Activated naive CD4-positive, alpha-beta T cell treated with anti-CD3 and anti-CD28 coated beads for 36 hours (primary cell): ENCODE results near the gene ZFYVE28. TPM values are rescaled to one million over a fixed set of nuclear protein-coding genes. Genes with fewer than 3 reads are reported as not detected.

Experiments
- CTCF ChIA-PET: fragments of 350-600 bp; sonication (Branson Sonifier 250); formaldehyde crosslinking; loops from one replicate; lab custom pipeline; 2021; ENCODE audit warnings: antibody characterized with exemption; lab: Charles Lee
- DNase-seq: peaks from one replicate; pipeline ENCODE4 v3.0.0-alpha.2; 2020
- H3K27ac Mint-ChIP-seq: one replicate; pipeline ENCODE4 v1.8.0; 2021; ENCODE audit warnings: mild to moderate bottlenecking, mixed read lengths
- H3K27me3 Mint-ChIP-seq: one replicate; pipeline ENCODE4 v1.8.0; 2021; ENCODE audit warnings: low read depth, mixed read lengths
- H3K36me3 Mint-ChIP-seq: one replicate; pipeline ENCODE4 v1.8.0; 2021; ENCODE audit warnings: low read depth, mixed read lengths
- H3K4me1 Mint-ChIP-seq: one replicate; pipeline ENCODE4 v1.8.0; 2021; ENCODE audit warnings: low read depth, mixed read lengths
- H3K4me3 Mint-ChIP-seq: one replicate; pipeline ENCODE4 v1.8.0; 2021; ENCODE audit warnings: mild to moderate bottlenecking, moderate library complexity, mixed read lengths
- H3K9me3 Mint-ChIP-seq: one replicate; pipeline ENCODE4 v1.8.0; 2021; ENCODE audit warnings: mixed read lengths
- intact Hi-C: fragments of 100-400 bp; cut with micrococcal nuclease; formaldehyde crosslinking; loops from one replicate; pipeline ENCODE4 v1.15.1; 2023
- total RNA-seq, 2 experiments: library from RNA; stranded (reverse); gene quantifications; one replicate each; pipeline ENCODE4 v1.2.3, GENCODE V29; 2021

Gene ZFYVE28
- total RNA-seq, 2 experiments from 2014 or later: 5.3 to 6.2 TPM

GRCh38 chr4:2363951-2364653 is 54.3 kb downstream of the ZFYVE28 start:
- H3K4me3 Mint-ChIP-seq: peak overlapping the region; percentile 70
- no peak for DNase-seq
- peaks cover 5% of the 10 kb centered on the region for H3K9me3 Mint-ChIP-seq
- H3K36me3 Mint-ChIP-seq: no peaks in the 10 kb centered on the region
- CTCF ChIA-PET: interaction anchor here (0.5 kb wide), 1 partner anchor 329 kb away, joined by 4 read pairs; no protein-coding TSS in a partner anchor
- intact Hi-C loops: loop anchor here (2.0 to 5.0 kb wide), 3 partner anchors 49 to 122 kb away; partner anchors contain the start of genes HAUS3 and POLN
- H3K27me3 Mint-ChIP-seq: no peaks in the 10 kb centered on the region
- peak overlapping the region; percentile 24 for H3K27ac Mint-ChIP-seq
- peaks cover 9% of the 10 kb centered on the region for H3K4me1 Mint-ChIP-seq

DNA sequence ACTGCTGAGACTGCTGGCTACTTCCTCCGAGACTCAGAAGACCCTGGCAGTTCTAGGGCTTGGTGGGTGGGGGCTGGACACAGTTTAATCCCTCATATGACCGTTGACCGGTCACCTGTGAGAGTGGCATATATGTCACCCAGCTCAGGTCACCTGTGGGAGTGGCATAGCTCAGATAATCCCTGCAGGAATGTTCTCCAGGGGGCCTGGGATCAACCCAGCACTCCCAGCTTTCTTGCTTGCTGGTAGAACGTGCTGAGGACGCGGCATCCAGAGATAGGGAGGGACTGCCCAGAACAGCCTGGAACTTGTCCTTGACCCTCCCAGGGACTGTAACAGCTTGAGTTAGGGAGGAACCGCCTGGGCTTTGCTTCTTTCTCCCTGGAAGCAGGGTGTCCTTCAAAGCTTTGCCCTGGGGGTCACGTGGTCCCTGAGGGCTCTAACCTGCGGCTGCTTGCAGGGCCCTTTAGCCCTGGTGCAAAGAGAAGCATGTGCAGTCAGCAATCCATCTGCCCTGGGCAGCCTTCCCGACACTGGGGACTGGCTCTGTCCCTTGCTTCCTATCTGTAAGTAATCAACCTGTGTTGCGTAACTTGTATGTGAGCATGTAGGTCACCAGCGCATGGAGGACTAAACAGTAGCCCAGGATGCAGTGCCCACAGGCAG is 55.3 kb downstream of the ZFYVE28 start:
- DNase-seq: no peak
- intact Hi-C loops: loop anchor here (5.0 kb wide), 2 partner anchors 81 to 121 kb away; partner anchors contain the start of genes HAUS3 and POLN
- H3K27ac Mint-ChIP-seq: no peak overlapping the region

DNA sequence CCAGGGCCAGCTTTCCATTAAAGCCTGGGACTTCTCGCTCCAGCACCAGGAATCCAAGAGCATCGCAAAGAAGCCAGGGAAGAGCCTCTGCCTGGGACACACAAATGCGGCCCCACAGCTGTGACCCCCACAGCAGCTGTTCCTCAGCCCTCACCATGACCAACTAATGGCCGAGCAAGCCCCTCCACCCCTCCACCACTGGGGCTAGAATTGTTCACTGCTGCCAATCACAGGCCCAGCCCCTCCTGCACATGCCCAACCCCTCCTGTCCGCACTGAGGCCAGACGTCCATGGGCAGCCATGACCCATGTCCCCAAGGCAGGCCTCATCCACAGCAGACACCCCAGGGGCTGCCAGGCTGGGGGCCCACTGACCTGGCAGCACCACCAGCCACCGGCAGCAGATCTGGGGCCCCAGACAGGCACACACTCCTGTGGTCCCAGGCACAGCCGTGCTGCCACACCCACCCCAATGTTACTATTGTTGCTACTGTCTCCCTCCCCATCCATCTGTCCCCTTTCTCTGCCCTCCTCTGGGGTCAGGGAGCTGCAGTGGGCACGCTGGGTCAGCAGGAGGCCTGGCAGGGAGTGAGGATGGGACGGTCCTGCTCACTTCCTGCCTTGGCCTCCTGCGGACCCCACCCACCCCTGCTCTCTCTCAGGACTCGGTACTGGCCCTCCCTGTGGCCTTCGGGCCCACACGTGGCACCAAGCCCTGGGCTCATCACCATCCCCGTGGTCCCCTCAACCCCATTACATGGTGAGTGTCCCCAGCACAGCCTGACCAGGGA is 56.0 kb downstream of the ZFYVE28 start:
- Mint-ChIP-seq H3K9me3 (no peaks in the 10 kb centered on the region), H3K27ac (no peak overlapping the region), H3K36me3 (no peaks in the 10 kb centered on the region), H3K4me3 (no peak overlapping the region), H3K27me3 (no peaks in the 10 kb centered on the region), H3K4me1 (peaks cover 9% of the 10 kb centered on the region)
- DNase-seq: no peak
- intact Hi-C loops: loop anchor here (5.0 kb wide), 2 partner anchors 80 to 120 kb away; partner anchors contain the start of genes HAUS3 and POLN
- CTCF ChIA-PET: no interaction called here

More for the DNA sequence above, 55.3 kb downstream of the ZFYVE28 start:
- Mint-ChIP-seq H3K9me3 (no peaks in the 10 kb centered on the region), H3K36me3 (no peaks in the 10 kb centered on the region), H3K27me3 (no peaks in the 10 kb centered on the region), H3K4me1 (peaks cover 9% of the 10 kb centered on the region), H3K4me3 (no peak overlapping the region)
- CTCF ChIA-PET: no interaction called here

DNA sequence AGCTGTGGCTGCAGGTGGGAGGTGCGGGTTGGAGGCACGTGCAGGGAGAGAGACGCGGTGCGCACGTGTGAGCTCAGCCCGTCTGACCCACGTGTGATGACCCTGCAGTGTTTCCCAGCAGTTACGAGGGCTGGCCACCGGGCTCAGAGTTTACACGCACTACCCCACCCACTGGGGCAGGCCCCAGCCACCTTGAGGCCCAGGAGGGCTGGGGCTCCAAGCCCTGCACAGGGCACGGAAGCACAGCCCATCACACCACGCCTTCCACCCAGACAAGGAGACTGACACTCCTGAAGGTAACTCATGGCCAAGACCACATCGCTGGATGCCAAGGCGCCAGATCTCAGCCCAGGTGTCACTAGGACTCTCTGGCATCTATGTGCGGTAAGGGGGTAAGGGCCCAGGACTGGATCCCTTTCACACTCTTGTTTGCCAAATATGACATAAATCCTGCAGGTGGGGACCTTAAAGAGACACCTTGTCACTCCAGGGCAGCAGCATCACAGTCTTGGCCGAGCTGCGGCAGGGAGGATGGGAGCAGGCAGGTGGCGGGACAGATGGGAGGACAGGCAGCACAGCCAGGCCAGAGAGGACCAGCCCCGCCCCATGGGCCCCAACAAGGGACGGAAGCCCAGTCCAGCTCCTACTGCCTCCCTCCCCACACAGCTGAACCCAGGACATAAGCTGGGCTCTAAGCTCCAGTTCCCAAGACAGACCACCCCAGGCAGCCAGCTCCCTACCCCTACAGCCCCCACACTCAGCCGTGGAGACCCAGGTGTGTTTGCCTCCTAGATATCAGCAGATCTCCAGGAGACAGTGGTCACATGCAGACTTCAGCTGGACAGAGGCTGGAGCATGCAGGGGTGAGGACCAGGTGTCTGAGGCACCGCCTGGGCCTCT is 56.8 kb downstream of the ZFYVE28 start:
- DNase-seq: no peak
- CTCF ChIA-PET: no interaction called here
- Mint-ChIP-seq H3K4me3 (no peak overlapping the region), H3K9me3 (no peaks in the 10 kb centered on the region), H3K36me3 (no peaks in the 10 kb centered on the region), H3K4me1 (peaks cover 9% of the 10 kb centered on the region), H3K27me3 (no peaks in the 10 kb centered on the region), H3K27ac (no peak overlapping the region)
- intact Hi-C loops: loop anchor here (5.0 kb wide), 2 partner anchors 79 to 119 kb away; partner anchors contain the start of genes HAUS3 and POLN

GRCh38 chr4:2360396-2360730 is 58.1 kb downstream of the ZFYVE28 start:
- Mint-ChIP-seq H3K27me3 (no peaks in the 10 kb centered on the region), H3K4me3 (no peak overlapping the region), H3K4me1 (peaks cover 7% of the 10 kb centered on the region), H3K9me3 (no peaks in the 10 kb centered on the region), H3K36me3 (no peaks in the 10 kb centered on the region), H3K27ac (no peak overlapping the region)
- CTCF ChIA-PET: no interaction called here
- DNase-seq: no peak
- intact Hi-C loops: loop anchor here (5.0 kb wide), 2 partner anchors 78 to 118 kb away; partner anchors contain the start of genes HAUS3 and POLN

DNA sequence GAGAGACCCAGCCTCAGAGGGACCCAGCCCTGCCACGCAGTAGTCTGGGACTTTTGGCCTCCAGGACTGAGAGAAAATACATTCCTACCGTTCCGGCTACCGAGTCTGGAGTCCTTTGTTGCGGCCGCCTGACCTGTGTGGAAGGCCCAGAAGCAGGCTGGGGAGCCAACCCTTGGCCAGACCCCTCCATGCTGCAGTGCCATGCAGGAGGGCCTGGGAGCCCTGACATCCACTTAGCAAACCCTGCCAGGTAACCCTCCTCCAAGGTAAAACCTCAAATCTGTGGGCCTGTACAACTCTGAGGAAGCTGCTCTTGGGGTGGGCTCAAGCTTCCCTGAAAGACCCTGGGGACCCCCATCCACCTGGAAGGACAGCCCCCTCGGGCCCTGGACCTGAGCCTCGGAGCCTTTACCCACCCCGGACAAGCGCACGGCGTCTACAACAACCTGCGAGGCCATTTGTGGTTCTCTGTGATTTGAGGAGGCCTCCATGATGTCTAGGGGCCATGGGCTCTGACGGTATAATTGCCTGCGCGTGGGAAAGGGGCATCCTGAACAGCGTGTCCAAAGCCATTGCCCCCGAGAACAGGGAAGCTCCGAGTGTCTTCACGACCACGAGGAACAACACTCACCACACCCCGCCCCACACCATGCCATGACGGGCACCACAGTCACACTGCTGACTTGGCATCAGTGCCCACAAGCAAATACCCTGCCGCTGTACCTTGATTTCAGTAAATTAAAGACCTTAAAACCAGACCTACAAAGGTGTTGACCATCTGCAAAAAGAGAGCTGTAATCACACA is 58.7 kb downstream of the ZFYVE28 start:
- no peak overlapping the region for H3K4me3 Mint-ChIP-seq
- H3K9me3 Mint-ChIP-seq: no peaks in the 10 kb centered on the region
- H3K4me1 Mint-ChIP-seq: peaks cover 8% of the 10 kb centered on the region
- CTCF ChIA-PET: no interaction called here
- DNase-seq: no peak
- intact Hi-C loops: loop anchor here (5.0 kb wide), 2 partner anchors 77 to 117 kb away; partner anchors contain the start of genes HAUS3 and POLN
- no peak overlapping the region for H3K27ac Mint-ChIP-seq
- no peaks in the 10 kb centered on the region for H3K36me3 Mint-ChIP-seq
- H3K27me3 Mint-ChIP-seq: no peaks in the 10 kb centered on the region

DNA sequence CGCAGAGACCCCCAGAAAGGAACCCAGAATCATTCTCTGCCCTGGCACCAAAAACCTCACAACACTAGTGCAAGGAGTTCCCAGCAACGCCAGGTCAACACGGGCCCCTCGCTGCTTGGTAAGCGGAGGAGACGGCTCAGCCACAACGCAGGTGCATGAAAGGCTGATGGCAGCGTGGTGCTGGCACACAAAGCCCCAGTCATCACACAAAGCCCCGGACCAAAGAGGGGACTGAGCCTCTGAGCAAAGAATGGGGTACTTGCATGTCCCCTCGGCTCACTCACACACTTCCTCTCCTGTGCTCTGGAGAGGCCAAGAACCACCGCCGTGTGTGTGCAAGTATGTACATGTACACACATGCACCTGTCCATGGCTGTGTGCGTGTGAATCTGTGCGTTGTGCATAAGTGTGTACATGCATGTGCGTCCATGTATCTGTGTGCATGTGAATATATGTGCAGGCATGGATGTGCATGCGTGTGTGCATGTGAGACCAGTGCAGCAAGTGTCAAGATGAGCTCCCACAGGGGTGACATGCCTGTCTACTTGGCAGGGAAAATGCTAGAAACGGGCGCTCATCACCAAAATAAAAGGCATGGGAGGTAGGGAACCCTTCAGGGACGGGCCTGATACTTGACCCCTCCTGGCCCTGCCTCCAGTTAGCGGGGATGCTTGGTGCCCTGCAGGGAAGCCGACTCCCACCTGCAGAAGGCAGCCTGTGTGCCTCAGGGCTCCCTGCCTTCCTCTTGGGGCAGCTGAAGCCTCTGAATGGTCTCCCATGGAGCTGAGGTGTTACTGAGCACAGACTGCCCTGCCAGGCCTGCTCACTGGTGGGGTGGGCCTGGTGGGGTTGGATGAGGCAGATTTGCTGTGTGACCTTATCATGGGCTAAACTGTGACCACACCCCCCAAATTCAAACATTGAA is 60.4 kb downstream of the ZFYVE28 start:
- H3K9me3 Mint-ChIP-seq: no peaks in the 10 kb centered on the region
- intact Hi-C loops: no loop called here
- CTCF ChIA-PET: no interaction called here
- no peak for DNase-seq
- no peak overlapping the region for H3K4me3 Mint-ChIP-seq
- H3K27ac Mint-ChIP-seq: no peak overlapping the region
- no peaks in the 10 kb centered on the region for H3K27me3 Mint-ChIP-seq
- H3K36me3 Mint-ChIP-seq: no peaks in the 10 kb centered on the region
- peaks cover 8% of the 10 kb centered on the region for H3K4me1 Mint-ChIP-seq

DNA sequence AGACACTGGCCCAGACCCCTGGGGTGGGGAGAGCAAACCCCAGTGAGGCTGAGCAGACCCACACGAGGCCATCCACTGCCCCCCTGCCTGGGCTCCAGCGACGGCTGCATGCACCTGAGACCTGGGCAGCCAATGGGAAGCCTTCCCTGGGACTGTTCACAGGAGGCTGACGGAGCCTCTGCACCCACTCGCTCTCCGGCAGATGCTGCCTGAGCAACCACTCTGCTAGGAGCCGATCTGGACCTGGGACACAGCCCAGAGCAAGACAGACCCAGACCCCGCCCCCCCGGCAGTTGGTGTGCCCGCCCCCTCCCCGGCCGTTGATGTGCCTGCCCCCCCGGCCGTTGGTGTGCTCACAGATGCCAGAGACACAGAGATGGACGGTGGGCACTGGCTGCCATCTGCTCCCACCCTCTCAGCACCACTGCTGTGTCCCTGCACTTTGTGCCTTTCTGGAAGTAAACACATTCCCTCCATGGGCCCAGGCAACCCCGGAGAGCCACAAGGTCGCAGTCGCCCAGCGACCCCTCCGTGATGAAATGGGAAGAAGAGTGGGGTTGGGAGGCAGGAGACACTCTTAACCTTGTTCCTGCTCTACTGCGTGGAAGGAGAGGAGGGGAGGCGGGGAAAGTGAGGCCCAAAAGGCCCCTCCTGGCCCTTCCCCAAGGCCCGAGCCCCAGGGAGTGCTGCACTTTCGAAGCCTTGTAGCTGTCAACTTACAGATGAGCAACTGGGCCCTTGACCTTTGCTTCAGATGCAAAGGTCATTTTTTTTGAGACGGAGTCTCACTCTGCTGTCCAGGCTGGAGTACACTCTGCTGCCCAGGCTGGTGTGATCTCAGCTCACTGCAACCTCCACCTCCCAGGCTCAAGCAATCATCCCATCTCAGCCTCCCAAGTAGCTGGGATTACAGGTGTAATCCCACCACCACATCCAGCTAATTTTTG is 62.0 kb downstream of the ZFYVE28 start:
- CTCF ChIA-PET: no interaction called here
- intact Hi-C loops: no loop called here

DNA sequence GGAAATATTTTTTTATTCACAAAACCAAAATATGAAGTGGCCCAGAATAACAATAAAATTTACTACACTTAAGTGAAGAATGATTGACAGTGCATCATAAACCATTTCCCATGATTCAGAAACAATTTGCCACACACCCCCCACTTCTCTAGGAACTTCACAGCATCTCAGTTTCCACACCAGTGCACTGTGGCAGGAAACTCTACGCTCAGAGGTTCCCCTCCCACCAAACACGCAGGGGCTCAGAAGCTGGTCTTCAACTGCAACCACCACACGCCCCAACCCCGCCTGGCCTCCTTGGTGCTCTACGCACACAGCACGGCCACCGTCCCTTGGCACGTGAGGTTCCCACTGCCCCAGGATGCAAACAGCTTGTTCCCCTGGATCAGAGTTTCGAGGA is 63.7 kb downstream of the ZFYVE28 start:
- intact Hi-C loops: loop anchor here (1.0 kb wide), 1 partner anchor 134 kb away; no protein-coding TSS in a partner anchor
- no peaks in the 10 kb centered on the region for H3K36me3 Mint-ChIP-seq
- H3K4me1 Mint-ChIP-seq: peaks cover 3% of the 10 kb centered on the region
- H3K4me3 Mint-ChIP-seq: no peak overlapping the region
- no peaks in the 10 kb centered on the region for H3K27me3 Mint-ChIP-seq
- H3K27ac Mint-ChIP-seq: no peak overlapping the region
- H3K9me3 Mint-ChIP-seq: no peaks in the 10 kb centered on the region
- DNase-seq: no peak
- CTCF ChIA-PET: interaction anchor here (1.2 kb wide), 1 partner anchor 239 kb away, joined by 3 read pairs; no protein-coding TSS in a partner anchor

More for the DNA sequence above, 62.0 kb downstream of the ZFYVE28 start:
- H3K27me3 Mint-ChIP-seq: no peaks in the 10 kb centered on the region
- DNase-seq: no peak
- peaks cover 3% of the 10 kb centered on the region for H3K4me1 Mint-ChIP-seq
- H3K9me3 Mint-ChIP-seq: no peaks in the 10 kb centered on the region
- H3K36me3 Mint-ChIP-seq: no peaks in the 10 kb centered on the region
- no peak overlapping the region for H3K27ac Mint-ChIP-seq
- no peak overlapping the region for H3K4me3 Mint-ChIP-seq
